ENCODE data around the gene MTERF4.

- TF ChIP-seq CTCF (IDR thresholded peaks at IDR 0.05) (no peak), POLR2A (IDR thresholded peaks at IDR 0.05) (no peak)
Observed at GRCh38 chr2:241087420-241088268, 14.4 kb downstream of the MTERF4 start.
